ENCODE measurements around the gene RESP18. TPM values are rescaled to one million over a fixed set of nuclear protein-coding genes. Genes with fewer than 3 reads are reported as not detected.

The RESP18 gene
- total RNA-seq, 1 experiment from 2014 or later, result not detected

DNA sequence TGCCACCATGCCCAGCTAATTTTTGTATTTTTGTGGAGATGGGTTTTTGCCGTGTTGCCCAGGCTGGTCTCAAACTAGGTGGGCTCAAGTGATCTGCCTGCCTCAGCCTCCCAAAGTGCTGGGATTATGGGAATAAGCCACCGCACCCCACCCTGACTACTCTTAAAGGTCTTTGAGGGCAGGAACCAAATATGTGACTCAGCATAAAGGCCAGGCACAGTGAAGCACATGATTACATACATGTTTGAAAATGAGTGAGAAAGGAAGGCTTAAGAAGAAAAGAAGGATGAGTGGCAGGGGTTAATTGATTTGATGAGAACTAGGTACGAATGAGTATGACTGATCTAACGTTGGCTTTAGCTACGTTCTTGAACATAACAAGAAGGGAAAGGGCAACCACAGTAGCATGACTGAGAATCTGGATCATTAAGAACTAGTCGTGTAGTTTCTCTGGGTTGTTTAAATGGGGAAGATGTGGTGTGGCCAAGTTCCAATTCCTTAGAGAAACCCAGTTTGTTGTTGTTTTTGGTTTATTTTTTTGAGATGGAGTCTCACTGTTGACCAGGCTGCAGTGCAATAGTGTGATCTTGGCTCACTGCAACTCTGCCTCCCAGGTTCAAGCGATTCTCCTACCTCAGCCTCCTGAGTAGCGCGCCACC is 6.8 kb downstream of the RESP18 start:
- no peak for TF ChIP-seq SIN3A (IDR thresholded peaks at IDR 0.05; ENCODE audit: borderline replicate concordance, insufficient read depth, low read depth, low read length)
- TF ChIP-seq, protein P1, sequence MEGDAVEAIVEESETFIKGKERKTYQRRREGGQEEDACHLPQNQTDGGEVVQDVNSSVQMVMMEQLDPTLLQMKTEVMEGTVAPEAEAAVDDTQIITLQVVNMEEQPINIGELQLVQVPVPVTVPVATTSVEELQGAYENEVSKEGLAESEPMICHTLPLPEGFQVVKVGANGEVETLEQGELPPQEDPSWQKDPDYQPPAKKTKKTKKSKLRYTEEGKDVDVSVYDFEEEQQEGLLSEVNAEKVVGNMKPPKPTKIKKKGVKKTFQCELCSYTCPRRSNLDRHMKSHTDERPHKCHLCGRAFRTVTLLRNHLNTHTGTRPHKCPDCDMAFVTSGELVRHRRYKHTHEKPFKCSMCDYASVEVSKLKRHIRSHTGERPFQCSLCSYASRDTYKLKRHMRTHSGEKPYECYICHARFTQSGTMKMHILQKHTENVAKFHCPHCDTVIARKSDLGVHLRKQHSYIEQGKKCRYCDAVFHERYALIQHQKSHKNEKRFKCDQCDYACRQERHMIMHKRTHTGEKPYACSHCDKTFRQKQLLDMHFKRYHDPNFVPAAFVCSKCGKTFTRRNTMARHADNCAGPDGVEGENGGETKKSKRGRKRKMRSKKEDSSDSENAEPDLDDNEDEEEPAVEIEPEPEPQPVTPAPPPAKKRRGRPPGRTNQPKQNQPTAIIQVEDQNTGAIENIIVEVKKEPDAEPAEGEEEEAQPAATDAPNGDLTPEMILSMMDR (IDR thresholded peaks at IDR 0.05), result no peak
- TF ChIP-seq POLR2AphosphoS5 (IDR thresholded peaks at IDR 0.05; ENCODE audit: low read depth, low read length), result no peak
- no peak for TF ChIP-seq TCF7L2 (IDR thresholded peaks at IDR 0.05; ENCODE audit: low read depth, low read length)
- TF ChIP-seq, protein P2, sequence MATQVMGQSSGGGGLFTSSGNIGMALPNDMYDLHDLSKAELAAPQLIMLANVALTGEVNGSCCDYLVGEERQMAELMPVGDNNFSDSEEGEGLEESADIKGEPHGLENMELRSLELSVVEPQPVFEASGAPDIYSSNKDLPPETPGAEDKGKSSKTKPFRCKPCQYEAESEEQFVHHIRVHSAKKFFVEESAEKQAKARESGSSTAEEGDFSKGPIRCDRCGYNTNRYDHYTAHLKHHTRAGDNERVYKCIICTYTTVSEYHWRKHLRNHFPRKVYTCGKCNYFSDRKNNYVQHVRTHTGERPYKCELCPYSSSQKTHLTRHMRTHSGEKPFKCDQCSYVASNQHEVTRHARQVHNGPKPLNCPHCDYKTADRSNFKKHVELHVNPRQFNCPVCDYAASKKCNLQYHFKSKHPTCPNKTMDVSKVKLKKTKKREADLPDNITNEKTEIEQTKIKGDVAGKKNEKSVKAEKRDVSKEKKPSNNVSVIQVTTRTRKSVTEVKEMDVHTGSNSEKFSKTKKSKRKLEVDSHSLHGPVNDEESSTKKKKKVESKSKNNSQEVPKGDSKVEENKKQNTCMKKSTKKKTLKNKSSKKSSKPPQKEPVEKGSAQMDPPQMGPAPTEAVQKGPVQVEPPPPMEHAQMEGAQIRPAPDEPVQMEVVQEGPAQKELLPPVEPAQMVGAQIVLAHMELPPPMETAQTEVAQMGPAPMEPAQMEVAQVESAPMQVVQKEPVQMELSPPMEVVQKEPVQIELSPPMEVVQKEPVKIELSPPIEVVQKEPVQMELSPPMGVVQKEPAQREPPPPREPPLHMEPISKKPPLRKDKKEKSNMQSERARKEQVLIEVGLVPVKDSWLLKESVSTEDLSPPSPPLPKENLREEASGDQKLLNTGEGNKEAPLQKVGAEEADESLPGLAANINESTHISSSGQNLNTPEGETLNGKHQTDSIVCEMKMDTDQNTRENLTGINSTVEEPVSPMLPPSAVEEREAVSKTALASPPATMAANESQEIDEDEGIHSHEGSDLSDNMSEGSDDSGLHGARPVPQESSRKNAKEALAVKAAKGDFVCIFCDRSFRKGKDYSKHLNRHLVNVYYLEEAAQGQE (IDR thresholded peaks at IDR 0.05; ENCODE audit: insufficient read depth in 1 of 2, low read depth in 2 of 2, low read length in 1 of 2), result no peak
- H3K4me3 ChIP-seq (ENCODE audit: low read depth in 2 of 2, low read length in 2 of 2), result no peak overlapping the region
- POLR2A ChIA-PET, result no interaction called here
- no TSS peak for BruUV-seq (replicated peaks)
- CTCF ChIA-PET, result no interaction called here
- DNase-seq (ENCODE audit: low read depth, low spot score) (no peak), ATAC-seq (no peak)
- in situ Hi-C loops (cut with HindIII; ENCODE audit: low pct_unique_long_range_greater_than_20kb, low sequenced_read_pairs) (no loop called here), intact Hi-C loops (cut with micrococcal nuclease; ENCODE audit: unreplicated experiment) (no loop called here)
- H3K36me3 ChIP-seq (ENCODE audit: control insufficient read depth, insufficient read depth, low read length), result no peaks in the 10 kb centered on the region
- H3K27me3 ChIP-seq (ENCODE audit: control insufficient read depth, insufficient read depth, low read length), result 0 out of 2 replicates have a peak, but pooled peaks cover 2% of the 10 kb centered on the region
- H3K4me1 ChIP-seq (ENCODE audit: control insufficient read depth, insufficient read depth, low read length), result no peaks in the 10 kb centered on the region
- H3K27ac ChIP-seq (ENCODE audit: low read length), result no peak overlapping the region
- no peaks in the 10 kb centered on the region for H3K9me3 ChIP-seq (ENCODE audit: control insufficient read depth, insufficient read depth, low read depth, low read length)

DNA sequence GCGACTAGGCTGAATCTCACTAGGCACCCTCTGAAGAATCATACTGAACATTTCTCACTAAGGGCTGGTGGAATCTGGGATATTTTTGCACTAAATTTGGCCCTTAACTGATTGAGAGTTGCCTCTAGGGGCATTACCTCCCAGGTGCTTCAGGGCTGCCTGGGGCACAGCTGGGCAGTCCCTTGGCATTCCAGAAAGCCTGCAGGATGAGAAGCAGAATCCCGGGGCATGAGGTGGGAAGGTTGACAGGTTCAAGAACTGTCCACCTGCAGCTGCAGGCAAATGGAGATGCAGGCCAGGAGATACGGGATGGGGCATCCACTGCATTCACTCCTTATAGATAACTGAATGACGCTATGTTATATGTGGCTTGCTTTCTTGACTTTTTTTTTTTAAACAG is 7.4 kb downstream of the RESP18 start:
- ATAC-seq (no peak), DNase-seq (ENCODE audit: low read depth, low spot score) (no peak)
- H3K9me3 ChIP-seq (ENCODE audit: control insufficient read depth, insufficient read depth, low read depth, low read length), result no peaks in the 10 kb centered on the region
- BruUV-seq (replicated peaks), result no TSS peak
- H3K36me3 ChIP-seq (ENCODE audit: control insufficient read depth, insufficient read depth, low read length), result no peaks in the 10 kb centered on the region
- H3K4me3 ChIP-seq (ENCODE audit: low read depth in 2 of 2, low read length in 2 of 2), result no peak overlapping the region
- H3K4me1 ChIP-seq (ENCODE audit: control insufficient read depth, insufficient read depth, low read length), result no peaks in the 10 kb centered on the region
- in situ Hi-C loops (cut with HindIII; ENCODE audit: low pct_unique_long_range_greater_than_20kb, low sequenced_read_pairs), result no loop called here
- TF ChIP-seq SIN3A (IDR thresholded peaks at IDR 0.05; ENCODE audit: borderline replicate concordance, insufficient read depth, low read depth, low read length), result no peak
- TF ChIP-seq, protein P1 (IDR thresholded peaks at IDR 0.05), result no peak
- TF ChIP-seq TCF7L2 (IDR thresholded peaks at IDR 0.05; ENCODE audit: low read depth, low read length), result no peak
- TF ChIP-seq, protein P2 (IDR thresholded peaks at IDR 0.05; ENCODE audit: insufficient read depth in 1 of 2, low read depth in 2 of 2, low read length in 1 of 2), result no peak
- TF ChIP-seq POLR2AphosphoS5 (IDR thresholded peaks at IDR 0.05; ENCODE audit: low read depth, low read length), result no peak
- POLR2A ChIA-PET, result no interaction called here
- H3K27ac ChIP-seq (ENCODE audit: low read length), result no peak overlapping the region
- CTCF ChIA-PET, result no interaction called here
- intact Hi-C loops (cut with micrococcal nuclease; ENCODE audit: unreplicated experiment), result no loop called here
- H3K27me3 ChIP-seq (ENCODE audit: control insufficient read depth, insufficient read depth, low read length), result no peaks in the 10 kb centered on the region
